RWPE1 (cell line): ENCODE data around the gene SLFN5.

Source experiments
- CTCF ChIA-PET: fragments of 350-600 bp; sonication (Branson Sonifier 250); formaldehyde crosslinking; extraction: SDS; loops from one replicate; lab custom pipeline; 2021; lab: Yijun Ruan, JAX
- POLR2A ChIA-PET: fragments of 400-600 bp; formaldehyde crosslinking; extraction: SDS; loops from one replicate; lab custom pipeline; 2020; ENCODE audit warnings: antibody characterized with exemption; ENCODE audit not compliant: low non-redundant PET; lab: Yijun Ruan, JAX
- DNase-seq: peaks from one replicate; pipeline ENCODE4 v3.0.0; 2012; ENCODE audit warnings: low spot score
- H3K27ac ChIP-seq: fragments of 450-650 bp; 2 replicates; pipeline ENCODE4 v1.5.1; 2017
- TF ChIP-seq, protein P1 (sequence below): fragments of 450-650 bp; conservative IDR thresholded peaks from 2 replicates; pipeline ENCODE4 v1.5.1; 2017; ENCODE audit warnings: low read depth, mild to moderate bottlenecking

Gene SLFN5

DNA sequence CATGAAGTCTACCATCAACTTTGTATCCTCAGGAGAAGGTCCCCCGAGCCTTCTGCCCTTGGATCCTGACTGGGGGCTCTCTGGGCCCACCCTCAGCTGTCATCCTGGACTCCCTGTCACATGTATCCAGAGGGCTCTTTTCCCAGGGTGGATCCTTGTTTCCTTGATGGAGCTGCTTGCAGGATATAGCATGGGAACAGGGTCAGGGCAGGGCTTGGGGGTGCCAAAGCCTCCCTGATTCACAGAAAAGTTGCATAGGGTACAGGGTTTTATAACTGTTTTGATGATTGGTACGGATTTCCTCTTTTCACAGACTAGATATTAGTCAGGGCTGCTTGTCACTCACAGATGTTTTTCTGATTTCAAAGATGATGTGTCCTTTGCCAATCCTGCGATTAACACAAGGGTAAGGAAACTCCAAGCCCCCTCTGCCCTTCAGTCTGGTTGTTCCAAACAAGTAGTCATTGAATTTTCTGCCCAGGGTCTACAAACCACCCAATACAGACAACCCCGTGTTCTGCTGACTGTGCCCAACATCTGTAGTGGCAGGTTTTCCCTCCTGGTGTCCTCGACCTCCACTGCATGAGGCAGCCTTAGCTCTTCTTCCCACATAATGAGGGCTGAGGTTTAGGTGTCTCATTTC lies 28.1 kb upstream of the SLFN5 start:
- ChIA-PET CTCF (interaction anchor here (0.6 to 1.0 kb wide), 2 partner anchors 18 to 312 kb away, joined by 3 to 7 read pairs; no protein-coding TSS in a partner anchor), POLR2A (no interaction called here)
- TF ChIP-seq, protein P1, sequence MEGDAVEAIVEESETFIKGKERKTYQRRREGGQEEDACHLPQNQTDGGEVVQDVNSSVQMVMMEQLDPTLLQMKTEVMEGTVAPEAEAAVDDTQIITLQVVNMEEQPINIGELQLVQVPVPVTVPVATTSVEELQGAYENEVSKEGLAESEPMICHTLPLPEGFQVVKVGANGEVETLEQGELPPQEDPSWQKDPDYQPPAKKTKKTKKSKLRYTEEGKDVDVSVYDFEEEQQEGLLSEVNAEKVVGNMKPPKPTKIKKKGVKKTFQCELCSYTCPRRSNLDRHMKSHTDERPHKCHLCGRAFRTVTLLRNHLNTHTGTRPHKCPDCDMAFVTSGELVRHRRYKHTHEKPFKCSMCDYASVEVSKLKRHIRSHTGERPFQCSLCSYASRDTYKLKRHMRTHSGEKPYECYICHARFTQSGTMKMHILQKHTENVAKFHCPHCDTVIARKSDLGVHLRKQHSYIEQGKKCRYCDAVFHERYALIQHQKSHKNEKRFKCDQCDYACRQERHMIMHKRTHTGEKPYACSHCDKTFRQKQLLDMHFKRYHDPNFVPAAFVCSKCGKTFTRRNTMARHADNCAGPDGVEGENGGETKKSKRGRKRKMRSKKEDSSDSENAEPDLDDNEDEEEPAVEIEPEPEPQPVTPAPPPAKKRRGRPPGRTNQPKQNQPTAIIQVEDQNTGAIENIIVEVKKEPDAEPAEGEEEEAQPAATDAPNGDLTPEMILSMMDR = no peak
- no peak for DNase-seq
- no peak overlapping the region for H3K27ac ChIP-seq

DNA sequence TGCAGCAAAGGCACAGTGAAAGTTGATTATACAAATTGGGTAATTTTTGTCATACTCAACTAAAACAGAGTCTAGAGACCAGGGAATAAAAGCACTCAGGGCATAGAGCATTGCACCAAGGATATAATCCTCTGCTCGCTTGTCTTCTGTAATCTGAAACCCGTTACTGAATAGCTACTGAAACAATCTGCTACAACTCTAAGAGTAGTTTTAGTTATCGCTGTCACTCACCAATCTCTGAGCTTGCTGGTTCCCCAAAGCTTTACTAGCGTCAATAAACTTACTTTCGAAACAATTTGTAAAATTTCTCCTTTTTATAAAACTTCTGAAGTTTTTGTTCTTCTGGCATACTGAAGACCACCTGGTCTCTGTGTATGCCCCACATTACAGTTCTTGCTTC lies 25.8 kb upstream of the SLFN5 start:
- POLR2A ChIA-PET = no interaction called here
- no peak for DNase-seq
- TF ChIP-seq, protein P1 = no peak
- CTCF ChIA-PET = no interaction called here
- no peak overlapping the region for H3K27ac ChIP-seq

DNA sequence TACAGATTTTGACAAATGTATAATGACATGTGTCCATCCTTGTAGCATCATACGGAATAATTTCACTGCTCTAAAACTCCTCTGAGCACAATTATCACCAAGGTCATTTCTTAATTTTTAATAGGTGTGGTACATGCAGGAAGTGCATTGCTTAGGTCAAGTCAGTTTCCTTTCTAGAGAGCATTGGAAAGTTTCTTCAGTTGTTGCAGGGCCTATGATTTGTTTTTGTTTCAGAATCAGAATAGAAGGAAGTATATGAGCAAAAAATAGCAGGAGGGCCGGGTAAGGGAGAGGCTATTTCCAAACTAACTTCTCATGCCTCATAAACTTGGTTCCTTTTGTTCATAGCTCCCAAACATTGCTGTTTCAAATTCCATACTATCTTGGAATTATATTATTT lies 24.0 kb upstream of the SLFN5 start:
- TF ChIP-seq, protein P1 = no peak
- ChIA-PET POLR2A (no interaction called here), CTCF (no interaction called here)
- DNase-seq = no peak
- H3K27ac ChIP-seq = no peak overlapping the region

DNA sequence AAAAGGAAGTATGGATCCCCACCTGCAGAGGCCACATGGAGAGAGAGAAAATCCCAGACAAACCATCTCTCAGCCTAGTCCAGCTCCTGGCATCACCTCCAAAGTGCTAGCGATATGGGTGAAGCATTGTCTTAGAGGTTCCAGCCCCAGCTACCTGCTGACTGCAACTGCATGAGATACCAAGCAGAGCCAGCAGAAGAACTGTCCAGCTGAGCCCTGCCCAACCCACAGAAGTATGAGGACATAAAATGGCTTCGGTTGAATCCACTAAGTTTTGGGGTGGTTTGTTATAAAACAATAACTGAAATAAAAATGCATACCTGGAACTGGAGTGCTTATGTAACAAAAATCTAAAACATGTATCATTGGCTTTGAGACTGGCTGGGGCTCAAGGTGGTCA lies 20.4 kb upstream of the SLFN5 start:
- H3K27ac ChIP-seq = no peak overlapping the region
- ChIA-PET POLR2A (no interaction called here), CTCF (no interaction called here)
- DNase-seq = no peak
- TF ChIP-seq, protein P1 = no peak

DNA sequence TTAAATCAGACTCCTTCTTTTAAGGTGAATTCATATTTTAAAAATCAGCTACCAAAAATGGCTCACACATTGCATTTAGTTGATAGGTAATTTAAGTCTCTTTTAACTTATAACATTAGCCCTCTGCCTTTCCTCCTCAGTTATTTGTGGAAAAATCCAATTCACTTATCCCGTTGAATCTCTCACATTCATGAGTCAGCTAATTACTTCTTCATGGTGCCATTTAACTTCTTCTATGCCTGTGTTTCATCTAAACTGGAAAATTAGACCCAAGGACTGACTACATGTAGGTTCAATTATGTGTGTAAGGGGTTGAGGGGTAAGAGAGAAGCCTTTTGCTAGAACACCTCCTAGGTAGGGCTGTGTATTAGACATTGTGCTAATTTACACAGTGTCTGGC lies 18.4 kb upstream of the SLFN5 start:
- H3K27ac ChIP-seq = no peak overlapping the region
- POLR2A ChIA-PET = no interaction called here
- TF ChIP-seq, protein P1 = no peak
- DNase-seq = no peak
- CTCF ChIA-PET = no interaction called here

DNA sequence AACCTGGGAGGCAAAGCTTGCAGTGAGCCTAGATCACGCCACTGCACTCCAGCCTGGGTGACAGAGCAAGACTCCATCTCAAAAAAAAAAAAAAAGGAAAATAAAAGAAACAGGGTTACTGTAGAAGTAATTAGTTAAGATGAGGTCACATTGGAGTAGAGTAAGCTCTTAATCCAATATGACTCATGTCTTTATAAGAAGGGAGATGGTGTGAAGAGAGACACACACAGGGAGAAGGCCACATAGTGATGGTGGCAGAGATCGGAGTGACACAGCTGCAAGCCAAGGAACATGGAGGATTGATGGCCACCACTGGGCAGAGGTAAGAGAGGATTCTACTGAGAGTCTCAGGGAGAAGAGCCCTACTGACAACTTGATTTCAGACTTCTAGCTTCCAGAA lies 15.3 kb upstream of the SLFN5 start:
- POLR2A ChIA-PET = no interaction called here

More for the DNA sequence above, 15.3 kb upstream of the SLFN5 start:
- no peak overlapping the region for H3K27ac ChIP-seq
- TF ChIP-seq, protein P1 = no peak
- DNase-seq = no peak
- CTCF ChIA-PET = interaction anchor here (0.7 kb wide), 2 partner anchors 77 to 259 kb away, joined by 3 read pairs; no protein-coding TSS in a partner anchor
